Measurements from ENCODE around the gene BRK1. TPM values are rescaled to one million over a fixed set of nuclear protein-coding genes. Genes with fewer than 3 reads are reported as not detected.
"Not testable (repeated sequence)": the region's sequence is repeated elsewhere in the genome, so short reads cannot be mapped to it uniquely, and the experiment has no call there.

The BRK1 gene
- total and polyA plus RNA-seq, 4 donors, result 28.3 to 82.2 (median 67.9) TPM

DNA sequence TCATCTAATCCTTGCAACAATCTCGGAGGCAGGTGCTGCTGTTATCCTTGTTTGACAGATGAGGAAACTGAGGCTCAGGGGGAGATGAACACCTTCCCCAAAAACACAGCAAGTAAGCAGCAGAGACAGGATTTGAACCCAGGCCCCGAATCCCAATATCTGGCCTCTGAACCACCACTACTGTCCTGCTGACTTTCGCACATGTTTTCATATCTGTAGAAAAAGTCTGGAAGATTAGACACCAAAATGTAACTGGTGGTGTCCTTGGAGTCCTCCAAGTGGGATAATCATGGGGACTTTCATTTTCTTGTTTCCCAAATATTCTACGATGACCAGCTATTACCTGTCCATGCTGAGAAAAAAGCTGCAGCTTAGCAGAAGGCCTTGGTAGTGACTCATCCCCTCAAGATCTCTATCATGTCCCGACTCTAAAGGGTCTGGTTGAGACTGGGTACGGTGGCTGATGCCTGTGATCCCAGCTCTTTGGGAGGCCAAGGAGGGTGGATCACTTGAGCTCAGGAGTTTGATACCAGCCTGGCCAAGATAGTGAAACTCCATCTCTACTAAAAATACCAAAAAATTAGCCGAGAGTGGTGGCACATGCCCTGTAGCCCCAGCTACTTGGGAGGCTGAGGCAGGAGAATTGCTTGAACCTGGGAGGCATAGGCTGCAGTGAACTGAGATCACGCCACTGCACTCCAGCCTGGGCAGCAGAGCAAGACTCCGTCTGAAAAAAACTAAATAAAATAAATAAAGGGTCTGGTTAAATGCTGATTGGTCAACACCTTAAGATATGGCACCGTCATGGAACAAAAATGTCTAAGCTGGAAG, 57.8 kb downstream of the BRK1 start (continued):
- TF ChIP-seq ATF3 (IDR thresholded peaks at IDR 0.05) (no peak), FOXA2 (IDR thresholded peaks at IDR 0.05) (no peak), HNF4G (IDR thresholded peaks at IDR 0.05) (no peak), SP1 (IDR thresholded peaks at IDR 0.05) (no peak)

GRCh38 chr3:10173926-10174435, 58.5 kb downstream of the BRK1 start:
- Histone ChIP-seq H3K36me3 (ENCODE audit: control insufficient read depth in 4 of 4, insufficient read depth in 3 of 4, low read depth in 1 of 4, low read length in 3 of 4) (peaks cover 0 to 10% (median 2%) of the 10 kb centered on the region in 4 donors), H3K9ac (ENCODE audit: low read depth in 1 of 2, low read length in 2 of 2) (no peak overlapping the region), H3K27ac (ENCODE audit: low read depth in 1 of 2, low read length in 2 of 2) (peak overlapping the region; percentile 66 to 82), H3K4me1 (ENCODE audit: control insufficient read depth in 4 of 4, insufficient read depth in 4 of 4, low read length in 3 of 4) (peaks cover 0 to 10% (median 6%) of the 10 kb centered on the region in 4 donors), H3K4me3 (ENCODE audit: low read depth in 1 of 3, low read length in 3 of 3) (no peak overlapping the region), H3K27me3 (ENCODE audit: control insufficient read depth in 4 of 4, insufficient read depth in 4 of 4, low read length in 3 of 4) (no peaks in the 10 kb centered on the region), H3K9me3 (ENCODE audit: control insufficient read depth in 4 of 4, low read length in 3 of 4) (no peaks in the 10 kb centered on the region)
- DNase-seq (ENCODE audit: low spot score), result no peak
- WGBS, result 36% methylated on average over 6 of the region's 6 CpGs
- TF ChIP-seq, protein P1, sequence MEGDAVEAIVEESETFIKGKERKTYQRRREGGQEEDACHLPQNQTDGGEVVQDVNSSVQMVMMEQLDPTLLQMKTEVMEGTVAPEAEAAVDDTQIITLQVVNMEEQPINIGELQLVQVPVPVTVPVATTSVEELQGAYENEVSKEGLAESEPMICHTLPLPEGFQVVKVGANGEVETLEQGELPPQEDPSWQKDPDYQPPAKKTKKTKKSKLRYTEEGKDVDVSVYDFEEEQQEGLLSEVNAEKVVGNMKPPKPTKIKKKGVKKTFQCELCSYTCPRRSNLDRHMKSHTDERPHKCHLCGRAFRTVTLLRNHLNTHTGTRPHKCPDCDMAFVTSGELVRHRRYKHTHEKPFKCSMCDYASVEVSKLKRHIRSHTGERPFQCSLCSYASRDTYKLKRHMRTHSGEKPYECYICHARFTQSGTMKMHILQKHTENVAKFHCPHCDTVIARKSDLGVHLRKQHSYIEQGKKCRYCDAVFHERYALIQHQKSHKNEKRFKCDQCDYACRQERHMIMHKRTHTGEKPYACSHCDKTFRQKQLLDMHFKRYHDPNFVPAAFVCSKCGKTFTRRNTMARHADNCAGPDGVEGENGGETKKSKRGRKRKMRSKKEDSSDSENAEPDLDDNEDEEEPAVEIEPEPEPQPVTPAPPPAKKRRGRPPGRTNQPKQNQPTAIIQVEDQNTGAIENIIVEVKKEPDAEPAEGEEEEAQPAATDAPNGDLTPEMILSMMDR (IDR thresholded peaks at IDR 0.05; ENCODE audit: low read depth, low read length, missing input control), result no peak
- TF ChIP-seq HNF4G (IDR thresholded peaks at IDR 0.05), result peak; percentile 57
- TF ChIP-seq, protein P2, sequence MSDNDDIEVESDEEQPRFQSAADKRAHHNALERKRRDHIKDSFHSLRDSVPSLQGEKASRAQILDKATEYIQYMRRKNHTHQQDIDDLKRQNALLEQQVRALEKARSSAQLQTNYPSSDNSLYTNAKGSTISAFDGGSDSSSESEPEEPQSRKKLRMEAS (IDR thresholded peaks at IDR 0.05), result peak; percentile 60
- peak; percentile 55 for TF ChIP-seq SP1 (IDR thresholded peaks at IDR 0.05)
- TF ChIP-seq RAD21 (IDR thresholded peaks at IDR 0.05), result peak; percentile 34 to 47
- peak; percentile 69 to 80 for TF ChIP-seq HNF4A (conservative IDR thresholded peaks at IDR 0.05)
- TF ChIP-seq EGR1 (IDR thresholded peaks at IDR 0.05; ENCODE audit: low read depth in 2 of 2), result peak in 1 of 2 donors; percentile 47
- TF ChIP-seq FOXA1 (IDR thresholded peaks at IDR 0.05), result no peak
- TF ChIP-seq GABPA (IDR thresholded peaks at IDR 0.05 in 1 of 2, conservative IDR thresholded peaks at IDR 0.05 in 1 of 2), result no peak
- TF ChIP-seq, protein P3, sequence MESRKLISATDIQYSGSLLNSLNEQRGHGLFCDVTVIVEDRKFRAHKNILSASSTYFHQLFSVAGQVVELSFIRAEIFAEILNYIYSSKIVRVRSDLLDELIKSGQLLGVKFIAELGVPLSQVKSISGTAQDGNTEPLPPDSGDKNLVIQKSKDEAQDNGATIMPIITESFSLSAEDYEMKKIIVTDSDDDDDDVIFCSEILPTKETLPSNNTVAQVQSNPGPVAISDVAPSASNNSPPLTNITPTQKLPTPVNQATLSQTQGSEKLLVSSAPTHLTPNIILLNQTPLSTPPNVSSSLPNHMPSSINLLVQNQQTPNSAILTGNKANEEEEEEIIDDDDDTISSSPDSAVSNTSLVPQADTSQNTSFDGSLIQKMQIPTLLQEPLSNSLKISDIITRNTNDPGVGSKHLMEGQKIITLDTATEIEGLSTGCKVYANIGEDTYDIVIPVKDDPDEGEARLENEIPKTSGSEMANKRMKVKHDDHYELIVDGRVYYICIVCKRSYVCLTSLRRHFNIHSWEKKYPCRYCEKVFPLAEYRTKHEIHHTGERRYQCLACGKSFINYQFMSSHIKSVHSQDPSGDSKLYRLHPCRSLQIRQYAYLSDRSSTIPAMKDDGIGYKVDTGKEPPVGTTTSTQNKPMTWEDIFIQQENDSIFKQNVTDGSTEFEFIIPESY (IDR thresholded peaks at IDR 0.05), result peak; percentile 28
- TF ChIP-seq JUND (IDR thresholded peaks at IDR 0.05), result peak; percentile 62 to 85
- TF ChIP-seq RXRA (IDR thresholded peaks at IDR 0.05), result peak; percentile 48 to 58
- peak; percentile 53 for TF ChIP-seq NR2F2 (IDR thresholded peaks at IDR 0.05)
- no peak for TF ChIP-seq TAF1 (conservative IDR thresholded peaks at IDR 0.05)
- TF ChIP-seq REST (IDR thresholded peaks at IDR 0.05), result no peak
- no peak for TF ChIP-seq FOXA2 (IDR thresholded peaks at IDR 0.05)
- TF ChIP-seq ATF3 (IDR thresholded peaks at IDR 0.05), result peak; percentile 27
- peak; percentile 53 for TF ChIP-seq YY1 (IDR thresholded peaks at IDR 0.05)

GRCh38 chr3:10175334-10175733, 59.9 kb downstream of the BRK1 start:
- not testable (repeated sequence) for H3K4me1 ChIP-seq (ENCODE audit: control insufficient read depth in 4 of 4, insufficient read depth in 4 of 4, low read length in 3 of 4); H3K27ac ChIP-seq (ENCODE audit: low read depth in 1 of 2, low read length in 2 of 2); H3K9ac ChIP-seq (ENCODE audit: low read depth in 1 of 2, low read length in 2 of 2); DNase-seq (ENCODE audit: low spot score); H3K9me3 ChIP-seq (ENCODE audit: control insufficient read depth in 4 of 4, low read length in 3 of 4); H3K27me3 ChIP-seq (ENCODE audit: control insufficient read depth in 4 of 4, insufficient read depth in 4 of 4, low read length in 3 of 4); H3K4me3 ChIP-seq (ENCODE audit: low read depth in 1 of 3, low read length in 3 of 3)
- 97% methylated on average over 7 of the region's 7 CpGs for WGBS
- peaks cover 0 to 11% (median 2%) of the 10 kb centered on the region in 4 donors for H3K36me3 ChIP-seq (ENCODE audit: control insufficient read depth in 4 of 4, insufficient read depth in 3 of 4, low read depth in 1 of 4, low read length in 3 of 4)

DNA sequence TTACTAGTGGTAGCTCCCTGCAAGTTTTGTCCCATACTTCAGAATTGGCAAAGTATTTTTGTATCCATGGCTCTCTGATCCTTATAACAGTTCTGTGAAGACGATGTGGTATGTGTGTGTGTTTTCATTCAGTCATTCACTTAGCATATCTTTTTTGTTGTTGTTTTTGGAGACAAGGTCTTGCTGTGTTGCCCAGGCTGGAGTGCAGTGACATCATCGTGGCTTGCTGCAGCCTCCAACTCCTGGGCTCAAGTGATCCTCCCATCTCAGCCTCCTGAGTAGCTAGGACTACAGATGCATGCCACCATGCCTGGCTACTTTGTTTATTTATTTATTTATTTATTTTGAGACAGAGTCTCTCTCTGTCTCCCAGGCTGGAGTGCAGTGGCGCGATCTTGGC, 60.7 kb downstream of the BRK1 start:
- not testable (repeated sequence) for H3K4me3 ChIP-seq (ENCODE audit: low read depth in 1 of 3, low read length in 3 of 3); H3K9me3 ChIP-seq (ENCODE audit: control insufficient read depth in 4 of 4, low read length in 3 of 4); H3K4me1 ChIP-seq (ENCODE audit: control insufficient read depth in 4 of 4, insufficient read depth in 4 of 4, low read length in 3 of 4); H3K9ac ChIP-seq (ENCODE audit: low read depth in 1 of 2, low read length in 2 of 2); H3K27me3 ChIP-seq (ENCODE audit: control insufficient read depth in 4 of 4, insufficient read depth in 4 of 4, low read length in 3 of 4); DNase-seq (ENCODE audit: low spot score); H3K27ac ChIP-seq (ENCODE audit: low read depth in 1 of 2, low read length in 2 of 2)
- H3K36me3 ChIP-seq (ENCODE audit: control insufficient read depth in 4 of 4, insufficient read depth in 3 of 4, low read depth in 1 of 4, low read length in 3 of 4), result peaks cover 0 to 16% (median 2%) of the 10 kb centered on the region in 4 donors
- 98% methylated on average over 4 of the region's 4 CpGs for WGBS

All from liver (tissue), 9 donors.